ENCODE results near the gene TUT4.

DNA sequence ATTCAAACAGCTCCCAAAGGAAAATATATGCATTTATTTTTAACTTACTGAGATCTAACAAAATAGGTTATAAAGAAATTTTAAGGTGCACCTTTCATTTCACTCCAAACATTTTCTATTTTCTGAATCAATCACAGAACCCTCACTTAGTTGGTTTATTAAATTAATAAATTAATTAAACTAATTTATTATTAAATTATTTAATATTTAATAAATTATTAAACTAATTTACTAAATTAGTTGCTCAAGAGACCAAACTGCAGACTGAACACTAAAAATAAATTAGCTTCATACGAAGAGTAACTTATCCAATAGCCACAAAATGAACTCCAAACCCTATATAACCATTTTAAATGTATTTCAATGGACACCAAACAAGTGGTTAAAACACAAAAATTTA is 80.5 kb downstream of the TUT4 start:
- TF ChIP-seq POLR2A (IDR thresholded peaks at IDR 0.05): no peak
- TF ChIP-seq, protein P1, sequence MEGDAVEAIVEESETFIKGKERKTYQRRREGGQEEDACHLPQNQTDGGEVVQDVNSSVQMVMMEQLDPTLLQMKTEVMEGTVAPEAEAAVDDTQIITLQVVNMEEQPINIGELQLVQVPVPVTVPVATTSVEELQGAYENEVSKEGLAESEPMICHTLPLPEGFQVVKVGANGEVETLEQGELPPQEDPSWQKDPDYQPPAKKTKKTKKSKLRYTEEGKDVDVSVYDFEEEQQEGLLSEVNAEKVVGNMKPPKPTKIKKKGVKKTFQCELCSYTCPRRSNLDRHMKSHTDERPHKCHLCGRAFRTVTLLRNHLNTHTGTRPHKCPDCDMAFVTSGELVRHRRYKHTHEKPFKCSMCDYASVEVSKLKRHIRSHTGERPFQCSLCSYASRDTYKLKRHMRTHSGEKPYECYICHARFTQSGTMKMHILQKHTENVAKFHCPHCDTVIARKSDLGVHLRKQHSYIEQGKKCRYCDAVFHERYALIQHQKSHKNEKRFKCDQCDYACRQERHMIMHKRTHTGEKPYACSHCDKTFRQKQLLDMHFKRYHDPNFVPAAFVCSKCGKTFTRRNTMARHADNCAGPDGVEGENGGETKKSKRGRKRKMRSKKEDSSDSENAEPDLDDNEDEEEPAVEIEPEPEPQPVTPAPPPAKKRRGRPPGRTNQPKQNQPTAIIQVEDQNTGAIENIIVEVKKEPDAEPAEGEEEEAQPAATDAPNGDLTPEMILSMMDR (IDR thresholded peaks at IDR 0.05): no peak
